ENCODE results near the gene DNM3.

The DNM3 gene

GRCh38 chr1:171963762-171964161 is 122.5 kb downstream of the DNM3 start:
- H3K4me3 ChIP-seq (ENCODE audit: low read depth, low read length), result no peak overlapping the region
- no peaks in the 10 kb centered on the region for H3K4me1 ChIP-seq
- no peak for DNase-seq
- H3K9me3 ChIP-seq, result no peaks in the 10 kb centered on the region
- no peaks in the 10 kb centered on the region for H3K36me3 ChIP-seq
- no peaks in the 10 kb centered on the region for H3K27me3 ChIP-seq
- no peak for TF ChIP-seq CTCF (IDR thresholded peaks at IDR 0.05; ENCODE audit: low read depth, low read length)

- Histone ChIP-seq H3K36me3 (no peaks in the 10 kb centered on the region), H3K4me1 (no peaks in the 10 kb centered on the region), H3K4me3 (ENCODE audit: low read depth, low read length) (no peak overlapping the region), H3K27me3 (no peaks in the 10 kb centered on the region), H3K9me3 (no peaks in the 10 kb centered on the region)
- DNase-seq, result no peak
- TF ChIP-seq CTCF (IDR thresholded peaks at IDR 0.05; ENCODE audit: low read depth, low read length), result no peak
Observed at GRCh38 chr1:171965777-171966176, 124.5 kb downstream of the DNM3 start.

GRCh38 chr1:171966426-171967220 is 125.3 kb downstream of the DNM3 start:
- Histone ChIP-seq H3K4me3 (ENCODE audit: low read depth, low read length) (no peak overlapping the region), H3K9me3 (no peaks in the 10 kb centered on the region), H3K4me1 (no peaks in the 10 kb centered on the region), H3K27me3 (no peaks in the 10 kb centered on the region), H3K36me3 (no peaks in the 10 kb centered on the region)
- DNase-seq, result no peak
- no peak for TF ChIP-seq CTCF (IDR thresholded peaks at IDR 0.05; ENCODE audit: low read depth, low read length)

GRCh38 chr1:171969226-171969625 is 127.9 kb downstream of the DNM3 start:
- no peak for DNase-seq
- no peaks in the 10 kb centered on the region for H3K36me3 ChIP-seq
- no peak for TF ChIP-seq CTCF (IDR thresholded peaks at IDR 0.05; ENCODE audit: low read depth, low read length)
- no peaks in the 10 kb centered on the region; the same call in 1 of the 2 replicates for H3K27me3 ChIP-seq
- H3K9me3 ChIP-seq, result no peaks in the 10 kb centered on the region
- H3K4me1 ChIP-seq, result no peaks in the 10 kb centered on the region
- H3K4me3 ChIP-seq (ENCODE audit: low read depth, low read length), result no peak overlapping the region

GRCh38 chr1:171969813-171970212 is 128.5 kb downstream of the DNM3 start:
- no peak overlapping the region for H3K4me3 ChIP-seq (ENCODE audit: low read depth, low read length)
- DNase-seq, result no peak

More at GRCh38 chr1:171969813-171970212, 128.5 kb downstream of the DNM3 start:
- H3K36me3 ChIP-seq, result no peaks in the 10 kb centered on the region
- H3K27me3 ChIP-seq, result no peaks in the 10 kb centered on the region; the same call in 1 of the 2 replicates
- no peaks in the 10 kb centered on the region for H3K9me3 ChIP-seq
- TF ChIP-seq CTCF (IDR thresholded peaks at IDR 0.05; ENCODE audit: low read depth, low read length), result no peak
- no peaks in the 10 kb centered on the region for H3K4me1 ChIP-seq

Measured in BE2C (cell line).